NCI-H2171 (cell line): ENCODE data around the gene BACE2.

Experiments
- DNase-seq: peaks from one replicate; lab custom pipeline; 2025; lab: John Stamatoyannopoulos, UW

Gene BACE2

GRCh38 chr21:41167348-41168342 lies at the start of gene BACE2:
Gene BACE2 (plus strand): TSS chr21:41168160. CDS start chr21:41168264, 104 bp downstream.
- no peak for DNase-seq

GRCh38 chr21:41119901-41120300 lies 48.1 kb upstream of the BACE2 start:
- no peak for DNase-seq

GRCh38 chr21:41120997-41121396 lies 47.0 kb upstream of the BACE2 start:
- DNase-seq: no peak

- DNase-seq: no peak
Measured at GRCh38 chr21:41121785-41122415, 46.1 kb upstream of the BACE2 start.

GRCh38 chr21:41124641-41125201 lies 43.2 kb upstream of the BACE2 start:
- no peak for DNase-seq

- no peak for DNase-seq
Measured at GRCh38 chr21:41128981-41129380, 39.0 kb upstream of the BACE2 start.

GRCh38 chr21:41130883-41131282 lies 37.1 kb upstream of the BACE2 start:
- DNase-seq: no peak

GRCh38 chr21:41133874-41134522 lies 34.0 kb upstream of the BACE2 start:
- DNase-seq: no peak

- no peak for DNase-seq
Measured at GRCh38 chr21:41135746-41136145, 32.2 kb upstream of the BACE2 start.

GRCh38 chr21:41136286-41136685 lies 31.7 kb upstream of the BACE2 start:
- DNase-seq: no peak

GRCh38 chr21:41137401-41137800 lies 30.6 kb upstream of the BACE2 start:
- no peak for DNase-seq

GRCh38 chr21:41137889-41138288 lies 30.1 kb upstream of the BACE2 start:
- no peak for DNase-seq

GRCh38 chr21:41138711-41139110 lies 29.2 kb upstream of the BACE2 start:
- no peak for DNase-seq

GRCh38 chr21:41139275-41139674 lies 28.7 kb upstream of the BACE2 start:
- DNase-seq: no peak

- no peak for DNase-seq
Measured at GRCh38 chr21:41139951-41140350, 28.0 kb upstream of the BACE2 start.

GRCh38 chr21:41141031-41141457 lies 26.9 kb upstream of the BACE2 start:
- DNase-seq: no peak

- DNase-seq: no peak
Measured at GRCh38 chr21:41142051-41142795, 25.7 kb upstream of the BACE2 start.

GRCh38 chr21:41143596-41144325 lies 24.2 kb upstream of the BACE2 start:
- DNase-seq: no peak

GRCh38 chr21:41147096-41147978 lies 20.6 kb upstream of the BACE2 start:
- DNase-seq: no peak

- no peak for DNase-seq
Measured at GRCh38 chr21:41147979-41148355, 20.0 kb upstream of the BACE2 start.
